Measurements from ENCODE around the gene NLN.

GRCh38 chr5:65737842-65738241, 15.8 kb downstream of the NLN start:
- TF ChIP-seq POLR2A (IDR thresholded peaks at IDR 0.05) (no peak), CTCF (IDR thresholded peaks at IDR 0.05) (no peak), POLR2AphosphoS5 (IDR thresholded peaks at IDR 0.05; ENCODE audit: insufficient read depth in 1 of 2, low read depth in 1 of 2) (no peak)
